GM21515 (cell line): Measurements from ENCODE around the gene CBLC.

Source experiments
- ATAC-seq: cut with Tn5 transposase; IDR thresholded peaks from one replicate; pipeline ENCODE4 v1.9.1; 2021; ENCODE audit not compliant: unreplicated experiment

The CBLC gene

DNA sequence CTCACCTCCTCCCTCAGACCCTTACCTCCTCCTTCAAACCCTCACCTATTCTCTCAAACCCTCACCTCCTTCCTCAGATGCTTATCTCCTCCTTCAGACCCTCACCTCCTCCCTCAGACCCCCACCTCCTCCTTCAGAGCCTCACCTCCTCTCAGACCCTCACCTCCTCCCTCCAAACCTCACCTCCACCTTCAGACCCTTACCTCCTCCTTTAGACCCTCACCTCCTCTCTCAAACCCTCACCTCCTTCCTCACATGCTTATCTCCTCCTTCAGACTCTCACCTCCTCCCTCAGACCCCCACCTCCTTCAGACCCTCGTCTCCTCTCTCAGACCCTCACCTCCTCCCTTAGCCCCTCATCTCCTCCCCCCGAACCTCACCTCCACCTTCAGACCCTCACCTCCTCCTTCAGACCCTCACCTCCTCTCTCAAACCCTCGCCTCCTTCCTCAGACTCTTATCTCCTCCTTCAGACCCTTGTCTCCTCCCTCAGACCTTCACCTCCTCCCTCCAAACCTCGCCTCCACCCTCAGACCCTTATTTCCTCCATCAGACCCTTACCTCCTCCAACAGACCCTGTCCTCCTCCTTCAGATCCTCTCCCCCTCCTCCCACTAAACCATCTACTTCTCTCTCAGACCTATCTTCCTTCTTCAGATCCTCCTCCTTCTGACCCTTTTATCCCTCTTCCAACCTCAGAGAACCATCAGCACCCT lies 31.6 kb upstream of the CBLC start:
- no peak for ATAC-seq

DNA sequence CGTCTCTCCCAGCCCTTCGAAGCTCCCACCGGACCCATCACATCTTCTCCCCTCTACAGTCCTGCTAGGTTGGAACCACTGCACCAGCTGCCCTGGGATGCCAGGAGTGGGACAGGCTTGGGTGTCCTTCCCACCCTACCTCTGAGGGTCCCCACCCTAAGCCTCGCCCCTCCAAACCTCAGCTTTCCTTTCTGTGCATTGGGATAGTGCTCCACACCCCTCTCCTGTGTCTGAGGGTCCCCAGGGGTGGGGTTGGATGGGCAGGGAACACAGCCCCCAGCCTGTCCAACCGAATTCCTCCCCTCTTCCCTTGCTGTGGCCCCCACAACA lies 31.1 kb upstream of the CBLC start:
- no peak for ATAC-seq

DNA sequence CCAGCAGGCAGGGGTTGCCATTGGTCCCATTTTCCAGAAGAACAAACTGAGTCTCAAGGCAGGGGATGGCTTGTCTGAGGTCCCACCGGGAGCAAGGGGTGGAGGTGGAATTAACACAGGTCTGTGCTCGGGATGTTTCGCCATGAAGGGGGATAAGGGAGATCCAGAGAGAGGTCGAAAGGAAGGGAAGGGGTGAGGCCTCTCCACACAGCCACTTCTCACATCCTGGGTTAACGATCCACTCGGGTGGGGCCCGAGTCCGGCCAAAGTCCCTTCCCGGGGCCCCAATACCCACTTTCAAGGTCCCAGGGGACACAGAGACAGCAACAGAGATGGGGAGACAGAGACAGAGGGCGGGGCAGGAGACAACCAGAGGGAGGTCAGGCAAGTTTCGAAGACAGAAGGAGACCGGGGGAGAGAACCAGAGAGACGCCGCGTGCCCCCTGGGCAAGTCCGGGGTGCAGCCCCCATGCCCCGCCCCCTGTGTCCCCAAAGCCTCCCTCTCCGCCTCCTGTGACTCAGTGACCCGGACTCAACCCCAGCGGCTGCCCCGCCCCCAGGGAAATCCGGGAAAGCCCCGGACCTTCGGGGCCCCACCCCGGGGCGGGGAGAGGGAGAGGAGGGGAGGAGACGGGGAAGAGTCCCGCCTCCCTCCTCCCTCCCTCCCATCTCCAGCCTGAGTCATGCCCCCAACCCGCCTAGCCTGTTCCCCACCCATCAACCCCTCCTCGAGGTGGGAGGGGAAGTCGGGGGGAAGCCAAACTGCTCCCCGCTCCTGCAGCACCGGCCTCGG lies 30.5 kb upstream of the CBLC start:
- peak; percentile 38 for ATAC-seq

DNA sequence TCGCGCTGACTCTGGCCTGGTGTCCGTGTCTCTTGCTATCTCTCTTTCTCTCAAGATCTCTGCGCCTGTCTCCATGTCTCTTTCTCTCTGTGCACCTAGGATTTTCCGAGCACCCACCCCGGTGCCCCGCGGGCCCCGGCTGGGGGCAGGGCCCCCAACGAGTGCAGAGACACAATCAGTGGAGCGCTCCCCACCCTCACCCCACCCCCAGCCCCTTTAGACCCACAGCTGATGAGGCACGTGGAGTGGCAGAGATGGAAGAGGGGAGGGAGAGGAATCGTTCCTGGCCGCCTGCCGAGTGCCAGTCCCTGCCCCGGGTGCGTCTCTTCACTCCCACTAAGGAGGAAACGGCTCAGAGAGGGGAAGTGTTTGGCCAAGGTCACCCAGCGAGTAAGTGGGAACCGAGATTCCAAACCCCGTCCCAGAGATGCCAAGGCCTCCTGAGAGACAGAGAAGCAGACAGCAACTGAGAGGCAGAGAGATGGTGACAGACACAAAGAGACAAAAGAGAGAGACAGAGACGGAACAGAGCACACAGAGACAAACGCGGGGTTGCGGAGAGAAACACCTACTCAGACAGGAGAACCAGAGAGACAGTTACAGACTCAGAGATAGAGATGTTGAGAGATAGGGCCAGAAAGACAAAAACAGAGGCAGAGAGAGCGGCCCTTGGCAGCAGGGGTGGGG lies 29.8 kb upstream of the CBLC start:
- peak; percentile 5 for ATAC-seq

DNA sequence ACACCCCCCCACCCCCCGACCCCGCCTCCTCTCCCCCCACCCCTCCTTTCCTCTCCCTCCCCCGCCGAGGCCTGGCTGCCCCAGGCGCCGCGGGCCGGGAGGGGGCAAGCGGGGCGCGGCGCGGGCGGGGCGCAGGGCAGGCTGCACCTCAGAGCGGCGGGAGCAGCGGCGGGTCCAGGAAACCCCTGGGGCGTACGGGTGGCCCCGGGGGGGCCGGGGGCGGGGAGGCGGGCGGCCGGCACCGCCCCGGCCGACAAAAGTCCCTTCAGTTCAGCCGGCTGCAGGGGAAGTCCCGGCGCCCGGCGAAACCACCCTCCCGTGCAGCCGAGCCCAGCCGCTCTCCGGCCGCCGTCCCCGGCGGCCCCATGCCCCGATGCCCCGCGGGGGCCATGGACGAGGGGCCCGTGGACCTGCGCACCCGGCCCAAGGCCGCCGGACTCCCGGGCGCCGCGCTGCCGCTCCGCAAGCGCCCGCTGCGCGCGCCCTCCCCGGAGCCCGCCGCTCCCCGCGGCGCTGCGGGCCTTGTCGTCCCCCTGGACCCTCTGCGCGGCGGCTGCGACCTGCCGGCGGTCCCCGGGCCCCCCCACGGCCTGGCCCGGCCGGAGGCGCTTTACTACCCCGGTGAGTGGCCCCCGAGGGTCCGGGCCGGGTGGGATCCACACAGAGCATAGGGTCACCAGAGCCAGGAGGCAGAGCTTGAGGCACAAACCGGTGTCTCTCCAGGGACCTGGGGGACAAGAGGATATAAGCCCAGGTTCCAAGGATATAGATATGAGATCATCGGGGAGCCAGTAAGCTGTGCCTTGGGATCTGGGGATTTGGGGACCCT lies 29.1 kb upstream of the CBLC start, which contains the start of gene BCL3:
Gene BCL3, plus strand, starts transcription at position 283 of the 829 bp plus-strand sequence. Its CDS starts 83 bp downstream, at position 366.
- ATAC-seq, result peak; percentile 21

DNA sequence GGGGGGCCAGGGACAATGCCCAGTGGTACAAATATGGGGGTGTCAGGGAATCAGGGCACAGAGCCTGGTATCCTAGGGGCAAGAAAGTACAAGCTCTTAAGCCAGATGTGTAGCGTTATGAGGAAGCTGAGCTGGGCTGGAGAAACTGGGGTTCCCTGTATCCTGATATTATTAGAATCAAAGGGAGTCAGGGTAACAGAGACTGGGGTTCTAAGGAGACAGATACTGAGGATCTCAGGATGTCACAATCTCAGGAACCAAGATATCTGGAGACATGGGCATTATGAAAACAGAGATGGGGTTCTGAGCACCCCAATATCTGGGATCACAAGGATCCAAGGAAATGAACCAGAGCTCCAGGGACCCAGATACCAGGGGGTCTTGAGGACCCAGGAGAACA lies 28.4 kb upstream of the CBLC start:
- no peak for ATAC-seq

DNA sequence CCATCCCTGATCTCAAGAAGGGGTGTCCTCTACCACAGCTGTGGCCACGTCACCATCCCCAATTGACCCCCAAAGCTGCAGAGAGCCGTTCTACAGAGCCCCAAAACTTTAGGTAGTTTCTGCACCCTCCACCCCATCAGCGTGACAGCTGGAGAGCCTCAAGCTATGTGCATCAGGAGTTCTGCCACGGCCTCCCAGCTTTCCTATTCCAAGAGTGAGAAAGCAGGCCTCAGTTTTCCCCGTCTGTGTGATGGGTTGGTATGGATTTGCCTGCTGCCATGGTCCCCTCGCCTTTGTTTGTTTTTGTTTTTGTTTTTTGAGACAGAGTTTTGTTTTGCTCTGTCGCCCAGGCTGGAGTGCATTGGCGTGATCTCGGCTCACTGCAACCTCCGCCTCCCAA lies 27.7 kb upstream of the CBLC start:
- no peak for ATAC-seq

DNA sequence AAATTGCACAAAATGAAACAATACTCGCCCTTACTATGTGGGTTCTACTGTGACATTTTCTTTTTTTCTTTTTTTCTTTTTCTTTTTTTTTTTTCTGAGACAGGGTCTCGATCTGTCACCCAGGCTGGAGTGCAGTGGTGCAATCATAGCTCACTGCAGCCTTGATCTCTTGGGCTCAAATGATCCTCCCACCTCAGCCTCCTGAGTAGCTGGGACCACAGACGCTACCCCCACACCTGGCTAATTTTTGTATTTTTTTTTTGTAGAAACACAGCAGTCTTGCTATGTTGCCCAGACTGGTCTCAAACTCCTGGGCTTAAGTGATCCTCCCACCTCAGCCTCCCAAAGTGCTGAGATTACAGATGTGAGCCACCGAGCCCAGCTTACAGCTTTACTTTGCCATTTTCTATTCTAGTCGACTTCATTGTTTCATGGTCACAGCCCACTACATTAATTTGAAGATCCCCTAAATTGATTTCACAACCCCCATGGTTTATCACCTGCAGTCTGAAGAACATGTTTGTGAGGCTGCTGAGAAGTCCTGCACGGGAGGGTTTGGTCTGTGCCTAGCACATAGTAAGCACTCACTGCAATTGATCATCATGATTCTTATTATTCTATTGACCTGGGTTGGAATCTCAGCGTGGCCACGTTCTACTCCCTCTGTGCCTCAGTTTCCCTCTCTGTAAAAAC lies 25.4 kb upstream of the CBLC start:
- no peak for ATAC-seq

DNA sequence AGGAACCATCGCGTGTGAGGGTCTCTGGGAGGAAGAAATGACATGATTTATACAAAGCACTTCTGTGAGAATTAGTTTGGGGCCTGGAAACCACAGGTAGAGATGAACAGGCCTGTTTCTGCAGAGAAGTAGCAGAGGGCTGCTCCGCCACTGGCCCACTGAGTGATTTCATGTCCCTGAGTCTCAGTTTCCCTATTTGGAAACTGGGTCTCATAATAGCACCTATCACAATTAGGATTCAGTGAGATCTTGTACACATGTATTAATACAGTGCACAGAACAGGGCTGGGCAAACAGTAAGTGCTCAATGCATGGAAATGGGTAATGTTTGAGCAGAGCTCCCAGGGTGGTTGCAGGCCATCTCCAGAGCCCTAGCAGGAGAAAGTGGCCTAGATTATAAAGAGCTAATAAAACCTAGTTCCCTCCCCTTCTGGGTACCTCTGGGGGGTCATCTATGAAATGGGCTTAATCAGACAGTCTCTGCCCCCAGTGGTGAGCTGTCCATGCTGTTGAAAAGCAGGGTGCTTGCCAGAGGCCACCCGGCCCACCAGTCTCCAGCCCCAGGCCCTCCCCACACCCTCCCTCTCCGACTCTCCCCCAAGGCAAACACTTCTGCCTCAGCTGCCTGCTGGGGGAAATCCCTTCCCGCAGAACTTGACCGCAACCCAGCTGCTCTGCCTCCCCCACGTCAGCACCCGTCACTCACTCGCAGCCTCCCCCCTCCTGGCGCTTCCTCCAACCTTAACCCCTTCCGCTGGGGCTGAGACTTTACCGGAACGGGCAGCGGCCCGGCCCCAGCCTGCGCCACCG lies 24.7 kb upstream of the CBLC start:
- peak; percentile 60 for ATAC-seq

DNA sequence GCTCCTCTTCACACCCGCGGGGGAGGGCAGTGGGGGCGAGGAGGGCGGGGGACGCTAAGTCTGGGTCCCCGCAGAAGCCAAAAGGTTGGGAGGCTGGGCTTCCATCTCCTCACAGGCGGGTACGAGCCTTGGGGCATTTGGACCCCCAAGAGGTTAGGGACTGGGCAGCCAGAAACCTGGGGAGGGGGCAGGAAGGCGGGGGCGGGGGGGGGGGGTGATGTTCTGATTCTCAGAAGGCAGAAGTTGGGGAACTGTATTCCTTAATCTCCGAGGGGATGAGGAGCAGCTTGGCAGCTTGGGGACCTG lies 24.1 kb upstream of the CBLC start:
- ATAC-seq, result no peak

DNA sequence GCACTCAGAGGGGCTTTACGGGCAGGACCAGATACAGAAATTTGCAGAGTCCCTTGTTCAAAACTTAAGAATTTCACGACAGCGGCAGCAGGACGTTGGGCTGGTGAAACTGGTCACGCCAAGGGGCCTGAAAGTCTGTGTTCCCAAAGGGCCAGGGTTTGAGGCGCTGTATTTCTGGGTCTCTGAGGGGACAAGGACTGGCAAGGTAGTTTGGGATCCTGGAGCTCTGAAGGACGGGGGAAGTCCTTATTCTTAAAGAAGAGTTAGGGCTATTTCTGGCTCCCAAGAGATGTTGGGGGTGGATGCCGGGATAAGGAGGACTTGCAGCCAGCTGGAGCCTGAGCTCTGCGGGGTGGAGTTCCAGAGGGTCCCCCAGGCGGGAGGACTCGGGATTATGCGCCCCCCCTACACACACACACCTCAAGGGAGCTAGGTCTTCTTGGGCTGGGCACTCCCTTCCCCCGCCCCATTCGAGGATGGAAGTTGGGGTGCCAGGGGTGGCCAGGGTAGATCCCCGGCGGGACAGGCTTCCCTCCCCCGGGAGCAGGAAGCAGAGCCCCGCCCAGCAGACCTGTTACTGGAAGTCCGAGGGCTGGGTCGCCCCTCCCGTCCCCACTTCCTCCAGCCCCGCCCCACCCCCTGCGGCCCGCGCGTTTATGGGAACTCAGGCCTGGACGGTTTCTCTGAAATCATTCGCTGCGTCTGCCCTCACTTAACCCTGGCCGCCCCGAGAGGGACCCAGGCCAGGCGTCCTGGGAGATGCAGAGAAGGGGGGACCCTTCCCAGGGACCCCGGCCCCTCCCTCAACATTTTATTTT lies 23.5 kb upstream of the CBLC start:
- ATAC-seq, result no peak

DNA sequence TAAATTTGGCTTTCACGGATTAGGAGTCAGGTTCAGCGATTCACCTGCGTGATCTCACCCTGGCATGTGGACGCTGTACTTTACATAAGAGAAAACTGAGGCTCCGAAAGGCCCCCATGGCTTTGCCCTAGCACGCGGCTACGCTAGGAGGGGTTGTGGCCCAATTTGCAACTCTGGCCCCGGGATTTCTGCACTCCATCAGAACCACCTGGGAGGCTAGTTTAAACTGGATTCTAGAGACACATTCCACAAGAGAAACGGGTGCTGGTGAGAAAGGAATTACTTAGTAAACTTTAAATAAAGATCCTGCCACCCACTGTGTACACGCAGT lies 23.0 kb upstream of the CBLC start:
- ATAC-seq, result no peak

DNA sequence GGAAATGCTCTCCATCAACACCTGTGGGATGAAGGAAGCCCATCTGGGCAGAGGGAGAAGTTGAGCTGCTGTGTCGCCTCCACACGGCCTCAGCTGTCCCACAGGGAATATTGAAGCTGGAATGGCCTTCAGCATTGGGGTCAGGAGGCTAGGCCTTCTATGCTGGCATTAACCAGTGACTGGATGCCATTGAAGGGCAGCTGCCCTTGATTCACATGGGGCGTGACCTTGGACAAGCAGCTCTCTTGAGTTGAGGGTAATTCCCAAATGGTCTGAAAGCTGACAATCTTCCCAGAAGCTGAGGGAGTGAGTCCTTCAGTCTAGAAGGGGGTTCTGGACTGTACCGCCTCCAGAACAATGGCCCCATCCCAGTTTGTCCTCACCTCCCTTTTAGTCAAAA lies 22.5 kb upstream of the CBLC start:
- ATAC-seq, result no peak

DNA sequence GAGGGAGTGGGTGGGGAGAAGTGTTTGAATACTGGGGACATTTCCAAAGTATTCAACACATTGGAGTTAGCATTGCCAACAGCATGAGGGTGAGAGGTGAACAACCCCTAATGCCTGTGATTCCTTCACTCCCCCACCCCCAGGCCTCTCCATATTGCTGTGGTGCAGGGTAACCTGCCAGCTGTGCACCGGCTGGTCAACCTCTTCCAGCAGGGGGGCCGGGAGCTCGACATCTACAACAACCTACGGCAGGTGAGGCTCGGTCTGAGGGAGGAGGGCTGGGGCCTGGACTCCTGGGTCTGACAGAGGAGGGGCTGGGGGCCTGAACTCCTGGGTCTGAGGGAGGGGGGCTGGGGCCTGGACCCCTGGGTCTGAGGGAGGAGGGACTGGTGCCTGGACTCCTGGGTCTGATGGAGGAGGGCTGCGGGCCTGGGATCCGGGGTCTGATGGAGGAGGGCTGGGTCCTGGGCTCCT lies 21.6 kb upstream of the CBLC start:
- no peak for ATAC-seq

DNA sequence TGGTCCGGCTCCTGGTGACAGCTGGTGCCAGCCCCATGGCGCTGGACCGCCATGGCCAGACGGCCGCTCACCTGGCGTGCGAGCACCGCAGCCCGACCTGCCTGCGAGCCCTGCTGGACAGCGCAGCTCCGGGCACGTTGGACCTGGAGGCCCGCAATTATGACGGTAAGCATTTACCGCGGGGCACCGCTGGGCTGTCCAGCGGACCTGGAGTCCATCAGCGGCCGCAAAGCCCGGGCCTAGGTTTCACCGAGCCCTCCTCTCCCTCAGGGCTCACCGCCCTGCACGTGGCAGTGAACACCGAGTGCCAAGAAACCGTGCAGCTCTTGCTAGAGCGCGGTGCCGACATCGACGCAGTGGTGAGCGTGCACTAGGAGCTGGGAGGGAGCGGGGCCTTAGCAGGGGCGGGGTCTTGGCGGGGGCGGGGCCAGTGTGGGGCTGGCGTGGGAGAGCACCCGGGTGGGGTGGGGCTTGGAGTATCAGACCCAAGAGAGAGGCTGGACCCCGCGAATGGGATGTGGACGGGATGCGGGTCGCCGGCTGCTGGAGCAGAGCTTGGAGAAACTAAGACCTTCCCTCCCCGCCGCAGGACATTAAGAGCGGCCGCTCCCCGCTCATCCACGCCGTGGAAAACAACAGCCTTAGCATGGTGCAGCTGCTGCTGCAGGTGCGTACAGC lies 20.5 kb upstream of the CBLC start:
- ATAC-seq, result no peak

DNA sequence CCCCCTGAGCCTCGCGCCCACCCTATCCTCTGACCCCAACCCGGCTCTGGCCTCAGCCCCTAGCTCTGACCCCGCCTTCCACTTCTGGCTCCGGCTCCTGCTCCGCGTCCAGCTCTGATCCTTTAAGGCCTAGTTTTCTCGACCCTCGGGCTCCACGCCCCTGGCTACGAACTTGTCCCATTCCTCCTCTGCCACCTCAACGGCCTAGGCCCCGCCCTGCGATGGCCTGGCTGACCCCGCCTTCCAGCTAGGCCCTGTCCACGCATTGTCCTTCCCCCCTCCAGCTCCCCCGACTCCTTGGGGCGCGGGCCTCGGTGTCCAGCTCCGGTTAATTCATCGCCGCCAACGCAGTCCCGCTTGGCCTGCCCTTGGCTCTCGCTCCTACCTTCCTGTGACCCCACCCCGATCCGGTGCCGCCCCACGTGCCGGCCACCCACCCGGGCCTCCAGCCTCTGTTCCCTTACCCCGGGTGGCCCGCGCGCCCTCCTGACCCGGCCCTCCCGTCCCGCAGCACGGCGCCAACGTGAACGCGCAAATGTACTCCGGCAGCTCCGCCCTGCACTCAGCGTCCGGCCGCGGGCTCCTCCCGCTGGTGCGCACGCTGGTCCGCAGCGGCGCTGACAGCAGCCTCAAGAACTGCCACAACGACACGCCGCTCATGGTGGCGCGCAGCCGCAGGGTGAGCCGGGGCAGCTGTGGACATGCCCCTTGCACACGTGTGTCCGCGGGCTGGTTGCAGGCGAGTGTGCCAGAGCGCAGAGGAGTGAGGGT lies 19.8 kb upstream of the CBLC start:
- no peak for ATAC-seq

DNA sequence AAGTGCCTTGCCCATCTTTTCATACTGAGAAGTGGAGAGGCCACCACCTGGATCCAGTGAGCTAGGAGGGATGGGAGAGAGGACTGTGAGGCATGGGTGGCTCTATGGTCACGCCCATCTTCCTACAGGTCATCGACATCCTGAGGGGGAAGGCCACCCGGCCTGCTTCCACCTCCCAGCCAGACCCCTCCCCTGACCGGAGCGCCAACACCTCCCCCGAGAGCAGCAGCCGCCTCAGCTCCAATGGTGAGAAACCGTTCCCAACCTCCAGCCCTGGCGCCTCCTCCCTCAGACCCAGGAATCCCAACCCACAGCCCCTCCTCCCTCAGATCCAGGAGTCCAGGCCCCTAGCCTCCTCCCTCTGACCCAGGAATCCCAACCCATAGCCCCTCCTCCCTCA lies 19.1 kb upstream of the CBLC start:
- no peak for ATAC-seq
